HG02938 (cell line): ENCODE measurements around the gene CDC73.
"Not testable (repeated sequence)": the region's sequence is repeated elsewhere in the genome, so short reads cannot be mapped to it uniquely, and the experiment has no call there.

Source experiments
- ATAC-seq: cut with Tn5 transposase; IDR thresholded peaks from one replicate; pipeline ENCODE4 v1.9.1; 2021; ENCODE audit warnings: mild to moderate bottlenecking, moderate library complexity; ENCODE audit not compliant: unreplicated experiment

The CDC73 gene

GRCh38 chr1:193113258-193113991 lies 8.4 kb upstream of the CDC73 start:
- ATAC-seq: no peak

- no peak for ATAC-seq
Measured at GRCh38 chr1:193113992-193114332, 7.9 kb upstream of the CDC73 start.

- ATAC-seq: no peak
Measured at GRCh38 chr1:193114485-193115095, 7.2 kb upstream of the CDC73 start.

GRCh38 chr1:193115629-193116227 lies 6.1 kb upstream of the CDC73 start:
- no peak for ATAC-seq

GRCh38 chr1:193117167-193117566 lies 4.7 kb upstream of the CDC73 start:
- not testable (repeated sequence) for ATAC-seq

DNA sequence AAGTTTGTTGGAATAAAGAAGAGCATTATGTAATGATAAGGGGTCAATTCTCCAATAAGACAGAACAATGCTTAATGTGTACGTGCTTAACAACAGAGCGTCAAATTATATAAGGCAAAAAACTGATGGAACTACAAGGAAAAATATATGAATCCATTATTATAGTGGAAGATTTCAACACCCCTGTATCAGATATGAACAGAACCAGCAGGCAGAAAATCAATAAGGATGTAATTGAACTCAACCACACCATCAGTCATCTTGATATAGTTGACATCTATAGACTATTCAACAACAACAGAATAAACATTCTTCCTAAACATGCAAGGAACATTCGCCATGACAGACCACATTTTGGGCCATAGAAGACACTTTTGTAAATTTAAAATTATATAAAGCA lies 3.6 kb upstream of the CDC73 start:
- no peak for ATAC-seq

GRCh38 chr1:193118803-193119730 lies 2.8 kb upstream of the CDC73 start:
- no peak for ATAC-seq

DNA sequence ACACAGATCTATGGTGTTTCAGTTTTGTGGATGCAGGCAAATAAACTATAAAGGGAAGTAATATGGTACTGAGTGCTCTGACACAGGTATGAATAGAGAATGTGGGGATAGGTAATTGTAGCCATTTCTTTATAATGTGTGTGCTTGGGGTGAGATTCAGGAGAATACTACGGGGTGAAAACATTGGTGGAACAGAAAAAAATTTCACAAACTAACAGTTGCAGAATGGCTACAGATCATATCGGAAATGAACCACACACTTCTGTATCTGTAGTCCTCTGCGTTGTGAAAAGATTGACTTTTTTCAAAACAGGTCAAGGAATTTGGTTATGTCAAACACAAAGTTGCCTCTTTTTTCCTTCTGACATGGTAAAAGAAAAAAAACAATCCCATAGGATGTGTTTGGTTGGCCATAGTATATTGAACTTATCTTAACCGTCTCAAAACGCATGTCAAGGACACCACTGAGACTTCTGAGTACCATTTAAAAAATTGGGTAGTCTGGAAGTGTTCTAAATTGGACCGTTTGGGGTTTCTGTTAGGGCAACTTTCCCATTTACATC lies 1.1 kb upstream of the CDC73 start:
- no peak for ATAC-seq

GRCh38 chr1:193123751-193124150 lies 1.9 kb downstream of the CDC73 start:
- no peak for ATAC-seq

DNA sequence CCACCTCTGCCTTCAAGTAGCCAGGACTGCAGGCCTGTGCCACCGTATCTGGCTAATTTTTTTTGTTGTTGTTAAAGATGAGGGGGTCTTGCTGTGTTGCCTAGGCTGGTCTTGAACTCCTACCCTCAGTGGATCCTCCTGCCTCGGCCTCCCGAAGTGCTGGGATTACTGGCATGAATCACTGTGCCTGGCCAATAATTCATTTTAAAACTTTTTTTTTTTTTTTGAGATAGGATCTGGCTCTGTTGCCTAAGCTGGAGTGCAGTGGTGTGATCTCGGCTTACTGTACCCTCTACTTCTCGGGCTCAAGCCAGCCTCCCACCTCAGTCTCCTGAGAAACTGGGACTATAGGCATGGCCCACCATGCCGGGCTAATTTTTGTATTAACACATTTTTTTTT lies 3.5 kb downstream of the CDC73 start:
- no peak for ATAC-seq

- ATAC-seq: no peak
Measured at GRCh38 chr1:193131266-193131860, 9.5 kb downstream of the CDC73 start.

DNA sequence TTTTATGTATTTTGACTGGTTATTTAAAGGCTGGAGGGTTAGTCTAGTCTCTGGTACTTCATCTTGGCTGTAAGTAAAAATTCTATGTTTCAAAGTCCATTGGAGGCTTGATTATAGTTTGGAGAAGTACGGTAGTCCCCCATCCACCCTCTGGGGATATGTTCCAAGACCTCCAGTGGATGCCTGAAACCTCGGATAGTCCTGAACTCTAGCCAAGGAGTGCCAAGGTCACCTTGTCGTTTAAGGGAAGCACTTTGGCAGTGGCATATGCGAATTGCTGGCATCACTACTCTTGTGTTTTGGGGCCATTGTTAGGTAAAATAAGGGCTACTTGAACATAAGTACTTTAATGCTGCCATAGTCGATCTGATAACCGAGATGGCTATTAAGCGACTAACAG lies 18.4 kb downstream of the CDC73 start:
- ATAC-seq: no peak

DNA sequence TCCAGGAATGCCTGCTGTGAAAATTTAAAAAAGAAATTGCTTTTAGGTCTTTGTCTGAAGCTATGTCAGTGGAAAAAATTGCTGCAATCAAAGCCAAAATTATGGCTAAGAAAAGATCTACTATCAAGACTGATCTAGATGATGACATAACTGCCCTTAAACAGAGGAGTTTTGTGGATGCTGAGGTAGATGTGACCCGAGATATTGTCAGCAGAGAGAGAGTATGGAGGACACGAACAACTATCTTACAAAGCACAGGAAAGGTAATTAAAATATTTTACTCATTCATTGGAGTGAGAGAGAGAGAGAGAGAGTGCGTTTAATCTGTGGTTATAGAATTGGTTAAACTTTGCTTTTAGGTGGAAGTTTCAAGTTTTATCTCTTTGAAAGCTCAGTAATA lies 20.0 kb downstream of the CDC73 start:
- no peak for ATAC-seq

- no peak for ATAC-seq
Measured at GRCh38 chr1:193142409-193142808, 20.6 kb downstream of the CDC73 start.

DNA sequence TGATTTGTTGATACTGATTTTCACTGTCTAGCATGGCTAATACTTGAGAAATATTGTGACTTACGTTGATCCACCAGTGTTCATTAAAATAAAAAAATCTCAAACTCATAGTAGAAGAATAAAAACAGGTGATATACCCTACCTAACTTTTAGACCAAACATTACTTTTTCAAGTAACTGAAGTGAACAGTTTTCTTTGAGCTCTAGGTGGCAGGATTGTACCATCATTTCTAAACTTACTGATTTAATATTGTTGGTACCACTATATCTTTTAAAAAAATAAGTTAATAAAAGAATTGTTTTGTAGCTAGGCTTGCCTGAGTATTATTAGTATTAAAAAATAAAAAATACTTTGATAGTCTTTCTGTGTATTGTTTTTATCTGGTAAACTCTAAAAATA lies 21.5 kb downstream of the CDC73 start:
- no peak for ATAC-seq

DNA sequence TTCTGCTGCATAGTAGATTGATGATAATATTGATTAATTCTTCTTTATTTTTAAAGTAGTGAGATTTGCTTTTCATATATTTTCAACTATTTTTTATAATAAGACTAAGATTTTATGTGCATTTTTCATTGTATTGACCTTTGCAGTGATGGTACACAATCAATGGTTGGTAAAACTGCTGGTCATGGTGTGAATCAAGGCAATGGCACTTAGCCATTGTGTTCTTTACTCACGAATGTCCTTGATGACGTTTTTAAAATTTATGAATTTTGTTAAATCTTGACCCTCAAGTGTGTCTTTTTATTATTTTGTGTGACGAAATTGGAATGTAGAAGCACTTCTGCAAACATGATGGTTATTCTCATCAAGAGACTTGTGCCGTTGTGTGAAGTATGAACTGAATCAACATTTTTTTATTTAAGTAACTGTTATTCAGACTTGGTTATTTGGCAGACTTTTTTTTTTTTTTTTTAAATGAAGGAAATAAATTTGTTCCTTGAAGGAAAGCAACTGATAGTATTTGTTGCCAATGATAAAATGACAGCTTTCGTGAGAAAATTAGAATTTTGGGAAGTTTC lies 22.6 kb downstream of the CDC73 start:
- no peak for ATAC-seq

GRCh38 chr1:193144999-193145398 lies 23.2 kb downstream of the CDC73 start:
- ATAC-seq: no peak

GRCh38 chr1:193156117-193156821 lies 34.4 kb downstream of the CDC73 start:
- ATAC-seq: no peak

DNA sequence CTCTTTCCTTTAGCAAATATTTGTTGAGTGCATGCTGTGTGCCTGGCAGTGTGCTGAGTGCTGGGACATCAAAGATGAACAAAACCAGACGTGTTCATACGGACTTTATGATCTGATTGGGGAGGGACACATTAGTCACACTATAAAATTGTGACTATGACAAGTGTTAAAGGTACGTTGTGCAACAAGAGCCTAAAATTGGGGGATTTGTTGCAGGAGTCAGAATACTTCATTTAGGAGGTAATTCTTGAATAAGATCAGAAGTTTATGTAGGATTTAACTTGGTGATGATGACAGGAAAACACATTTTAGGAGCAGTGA lies 35.0 kb downstream of the CDC73 start:
- no peak for ATAC-seq

GRCh38 chr1:193157360-193157759 lies 35.5 kb downstream of the CDC73 start:
- ATAC-seq: no peak
